ENCODE measurements around the gene RAPH1. TPM values are rescaled to one million over a fixed set of nuclear protein-coding genes. Genes with fewer than 3 reads are reported as not detected.
"Not testable (repeated sequence)": the region's sequence is repeated elsewhere in the genome, so short reads cannot be mapped to it uniquely, and the experiment has no call there.

The RAPH1 gene
- total RNA-seq, 1 donor, result 2.8 TPM

DNA sequence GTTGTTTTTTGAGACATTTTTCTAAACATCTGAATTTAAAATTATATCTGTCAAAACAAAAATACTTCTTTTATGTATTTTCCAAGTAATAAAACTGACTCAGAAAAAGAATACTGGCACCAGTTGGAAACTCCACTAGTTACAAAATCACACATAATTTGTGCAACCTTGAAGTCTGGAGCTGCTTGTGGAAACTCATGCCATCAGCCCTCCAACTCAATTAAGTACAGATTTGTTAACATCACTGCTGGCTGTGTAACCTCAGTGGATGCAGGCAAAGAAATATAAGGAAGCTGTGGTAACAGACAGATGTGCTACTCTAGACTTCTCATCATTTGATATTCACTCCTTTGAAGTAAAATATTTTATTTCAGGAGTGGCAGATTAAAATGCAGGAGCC is 30.0 kb upstream of the RAPH1 start:
- no peaks in the 10 kb centered on the region for H3K4me1 ChIP-seq (ENCODE audit: insufficient read depth, low read length)
- H3K27me3 ChIP-seq (ENCODE audit: insufficient read depth, low read length), result no peaks in the 10 kb centered on the region
- H3K4me3 ChIP-seq (ENCODE audit: low read length), result no peak overlapping the region
- H3K9me3 ChIP-seq (ENCODE audit: low read depth, low read length), result no peaks in the 10 kb centered on the region

- Histone ChIP-seq H3K4me1 (ENCODE audit: insufficient read depth, low read length) (no peaks in the 10 kb centered on the region), H3K4me3 (ENCODE audit: low read length) (no peak overlapping the region), H3K27me3 (ENCODE audit: insufficient read depth, low read length) (no peaks in the 10 kb centered on the region), H3K9me3 (ENCODE audit: low read depth, low read length) (no peaks in the 10 kb centered on the region)
These were observed 27.2 kb upstream of the RAPH1 start for GRCh38 chr2:203562268-203562667.

DNA sequence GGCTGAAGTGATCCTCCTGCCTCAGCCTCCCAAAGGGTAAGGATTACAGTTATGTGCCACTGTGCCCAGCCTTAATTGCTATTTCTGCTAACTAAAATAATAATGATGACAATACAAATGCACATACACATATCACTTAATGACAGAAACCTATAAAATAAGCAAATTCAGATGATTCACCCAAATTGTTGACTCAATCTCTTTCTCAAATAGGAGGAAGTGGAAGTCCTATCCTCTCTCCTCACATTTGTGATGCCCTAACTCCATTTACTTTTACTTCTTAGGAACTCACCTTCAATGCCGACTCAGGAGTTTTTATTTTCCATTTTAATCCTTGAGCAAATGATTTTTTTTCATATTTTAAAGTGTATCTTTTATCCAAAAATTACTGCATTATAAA is 24.5 kb upstream of the RAPH1 start:
- Histone ChIP-seq H3K9me3 (ENCODE audit: low read depth, low read length) (no peaks in the 10 kb centered on the region), H3K27me3 (ENCODE audit: insufficient read depth, low read length) (no peaks in the 10 kb centered on the region), H3K4me1 (ENCODE audit: insufficient read depth, low read length) (no peaks in the 10 kb centered on the region), H3K4me3 (ENCODE audit: low read length) (no peak overlapping the region)

DNA sequence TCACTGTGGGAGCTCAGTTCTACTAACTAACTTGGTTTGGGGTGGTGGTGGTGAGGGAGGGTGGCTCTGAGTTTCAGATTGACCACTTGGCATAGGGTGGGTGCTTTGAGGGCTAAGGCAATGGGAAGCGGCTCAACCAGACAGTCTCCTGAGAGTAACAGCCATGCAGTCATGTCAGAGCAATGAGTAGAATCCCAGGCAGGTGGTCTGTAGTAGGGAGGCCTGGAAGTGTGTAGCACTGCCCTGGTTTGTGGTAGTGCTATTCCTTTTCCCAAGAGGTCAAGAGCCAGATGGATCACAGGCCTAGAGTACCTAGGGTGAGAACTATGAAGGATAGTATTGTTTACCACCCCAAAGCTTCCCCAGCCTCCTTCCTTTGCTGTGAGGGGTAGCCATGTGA is 18.7 kb upstream of the RAPH1 start:
- no peaks in the 10 kb centered on the region for H3K9me3 ChIP-seq (ENCODE audit: low read depth, low read length)
- H3K4me1 ChIP-seq (ENCODE audit: insufficient read depth, low read length), result no peaks in the 10 kb centered on the region
- no peak overlapping the region for H3K4me3 ChIP-seq (ENCODE audit: low read length)
- H3K27me3 ChIP-seq (ENCODE audit: insufficient read depth, low read length), result no peaks in the 10 kb centered on the region

- H3K4me1 ChIP-seq (ENCODE audit: insufficient read depth, low read length), result no peaks in the 10 kb centered on the region
- H3K27me3 ChIP-seq (ENCODE audit: insufficient read depth, low read length), result no peaks in the 10 kb centered on the region
- no peak overlapping the region for H3K4me3 ChIP-seq (ENCODE audit: low read length)
- no peaks in the 10 kb centered on the region for H3K9me3 ChIP-seq (ENCODE audit: low read depth, low read length)
These were observed 16.7 kb upstream of the RAPH1 start for GRCh38 chr2:203551778-203552177.

DNA sequence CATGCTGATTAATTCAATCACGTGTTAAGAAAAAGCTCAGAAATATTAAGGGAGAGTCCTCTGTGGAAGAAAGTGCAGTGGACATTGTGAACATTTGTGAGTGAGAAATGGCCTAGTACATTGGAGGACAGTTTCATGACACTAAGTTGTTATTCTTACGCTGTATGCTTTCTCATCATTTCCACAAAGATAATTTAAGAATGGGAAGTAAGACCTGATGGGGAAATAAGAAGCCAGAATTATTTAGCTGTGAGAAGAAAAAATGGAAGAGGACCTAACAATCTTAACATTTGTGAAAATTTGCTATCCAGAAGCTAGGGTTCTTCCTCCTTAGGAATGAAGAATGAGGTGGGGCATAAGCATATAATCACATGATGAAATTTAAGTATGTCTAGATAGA is 15.2 kb upstream of the RAPH1 start:
- Histone ChIP-seq H3K27me3 (ENCODE audit: insufficient read depth, low read length) (no peaks in the 10 kb centered on the region), H3K4me1 (ENCODE audit: insufficient read depth, low read length) (no peaks in the 10 kb centered on the region), H3K9me3 (ENCODE audit: low read depth, low read length) (no peaks in the 10 kb centered on the region), H3K4me3 (ENCODE audit: low read length) (no peak overlapping the region)

GRCh38 chr2:203549406-203549805 is 14.3 kb upstream of the RAPH1 start:
- Histone ChIP-seq H3K9me3 (ENCODE audit: low read depth, low read length) (no peaks in the 10 kb centered on the region), H3K27me3 (ENCODE audit: insufficient read depth, low read length) (no peaks in the 10 kb centered on the region), H3K4me1 (ENCODE audit: insufficient read depth, low read length) (no peaks in the 10 kb centered on the region), H3K4me3 (ENCODE audit: low read length) (no peak overlapping the region)

- no peak overlapping the region for H3K4me3 ChIP-seq (ENCODE audit: low read length)
- no peaks in the 10 kb centered on the region for H3K27me3 ChIP-seq (ENCODE audit: insufficient read depth, low read length)
- H3K9me3 ChIP-seq (ENCODE audit: low read depth, low read length), result no peaks in the 10 kb centered on the region
- no peaks in the 10 kb centered on the region for H3K4me1 ChIP-seq (ENCODE audit: insufficient read depth, low read length)
These were observed 13.8 kb upstream of the RAPH1 start for GRCh38 chr2:203548887-203549286.

GRCh38 chr2:203547356-203547755 is 12.3 kb upstream of the RAPH1 start:
- H3K4me1 ChIP-seq (ENCODE audit: insufficient read depth, low read length), result no peaks in the 10 kb centered on the region
- no peaks in the 10 kb centered on the region for H3K27me3 ChIP-seq (ENCODE audit: insufficient read depth, low read length)
- no peak overlapping the region for H3K4me3 ChIP-seq (ENCODE audit: low read length)
- no peaks in the 10 kb centered on the region for H3K9me3 ChIP-seq (ENCODE audit: low read depth, low read length)

GRCh38 chr2:203544402-203544801 is 9.3 kb upstream of the RAPH1 start:
- Histone ChIP-seq H3K4me3 (ENCODE audit: low read length) (no peak overlapping the region), H3K27me3 (ENCODE audit: insufficient read depth, low read length) (no peaks in the 10 kb centered on the region)

DNA sequence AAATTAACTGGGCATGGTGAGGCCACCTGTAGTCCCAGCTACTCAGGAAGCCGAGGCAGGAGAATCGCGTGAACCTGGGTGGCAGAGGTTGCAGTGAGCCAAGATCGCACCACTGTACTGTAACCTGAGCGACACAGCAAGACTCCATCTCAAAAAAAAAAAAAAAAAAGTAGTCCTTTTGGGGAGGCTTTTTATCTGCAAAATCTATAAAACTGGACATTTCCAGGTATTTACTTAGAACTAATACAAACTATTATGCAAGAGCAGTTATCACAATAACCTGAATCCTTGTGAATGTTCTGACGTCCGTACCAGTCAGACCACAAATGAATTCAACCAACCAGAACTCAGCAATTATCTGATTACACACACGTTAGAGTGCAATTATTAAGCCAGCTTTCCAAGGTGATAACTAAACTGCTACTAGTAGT is 8.8 kb upstream of the RAPH1 start:
- Histone ChIP-seq H3K4me3 (ENCODE audit: low read length) (no peak overlapping the region), H3K9me3 (ENCODE audit: low read depth, low read length) (no peaks in the 10 kb centered on the region), H3K27me3 (ENCODE audit: insufficient read depth, low read length) (no peaks in the 10 kb centered on the region), H3K4me1 (ENCODE audit: insufficient read depth, low read length) (no peaks in the 10 kb centered on the region)

More at GRCh38 chr2:203544402-203544801, 9.3 kb upstream of the RAPH1 start:
- no peaks in the 10 kb centered on the region for H3K9me3 ChIP-seq (ENCODE audit: low read depth, low read length)
- H3K4me1 ChIP-seq (ENCODE audit: insufficient read depth, low read length), result no peaks in the 10 kb centered on the region

GRCh38 chr2:203540598-203540997 is 5.5 kb upstream of the RAPH1 start:
- H3K27me3 ChIP-seq (ENCODE audit: insufficient read depth, low read length), result peaks cover 18% of the 10 kb centered on the region
- H3K4me1 ChIP-seq (ENCODE audit: insufficient read depth, low read length); H3K4me3 ChIP-seq (ENCODE audit: low read length); H3K9me3 ChIP-seq (ENCODE audit: low read depth, low read length): not testable (repeated sequence)

GRCh38 chr2:203538237-203538636 is 3.1 kb upstream of the RAPH1 start:
- H3K4me3 ChIP-seq (ENCODE audit: low read length); H3K9me3 ChIP-seq (ENCODE audit: low read depth, low read length): not testable (repeated sequence)
- peaks cover 18% of the 10 kb centered on the region for H3K4me1 ChIP-seq (ENCODE audit: insufficient read depth, low read length)
- H3K27me3 ChIP-seq (ENCODE audit: insufficient read depth, low read length), result peaks cover 29% of the 10 kb centered on the region

DNA sequence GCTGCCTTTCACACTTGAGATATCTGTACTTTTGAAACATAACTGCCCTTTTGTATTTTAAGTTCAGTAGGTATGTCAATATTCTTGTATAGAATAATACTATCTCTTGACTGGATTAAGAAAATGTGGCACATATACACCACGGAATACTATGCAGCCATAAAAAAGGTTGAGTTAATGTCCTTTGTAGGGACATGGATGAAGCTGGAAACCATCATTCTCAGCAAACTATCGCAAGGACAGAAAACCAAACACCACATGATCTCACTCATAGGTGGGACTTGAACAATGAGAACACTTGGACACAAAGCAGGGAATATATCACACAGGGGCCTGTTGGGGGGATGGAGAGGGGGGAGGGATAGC is 1.5 kb upstream of the RAPH1 start:
- Histone ChIP-seq H3K4me1 (ENCODE audit: insufficient read depth, low read length) (peaks cover 19% of the 10 kb centered on the region), H3K27me3 (ENCODE audit: insufficient read depth, low read length) (peaks cover 46% of the 10 kb centered on the region)
- H3K4me3 ChIP-seq (ENCODE audit: low read length); H3K9me3 ChIP-seq (ENCODE audit: low read depth, low read length): not testable (repeated sequence)

DNA sequence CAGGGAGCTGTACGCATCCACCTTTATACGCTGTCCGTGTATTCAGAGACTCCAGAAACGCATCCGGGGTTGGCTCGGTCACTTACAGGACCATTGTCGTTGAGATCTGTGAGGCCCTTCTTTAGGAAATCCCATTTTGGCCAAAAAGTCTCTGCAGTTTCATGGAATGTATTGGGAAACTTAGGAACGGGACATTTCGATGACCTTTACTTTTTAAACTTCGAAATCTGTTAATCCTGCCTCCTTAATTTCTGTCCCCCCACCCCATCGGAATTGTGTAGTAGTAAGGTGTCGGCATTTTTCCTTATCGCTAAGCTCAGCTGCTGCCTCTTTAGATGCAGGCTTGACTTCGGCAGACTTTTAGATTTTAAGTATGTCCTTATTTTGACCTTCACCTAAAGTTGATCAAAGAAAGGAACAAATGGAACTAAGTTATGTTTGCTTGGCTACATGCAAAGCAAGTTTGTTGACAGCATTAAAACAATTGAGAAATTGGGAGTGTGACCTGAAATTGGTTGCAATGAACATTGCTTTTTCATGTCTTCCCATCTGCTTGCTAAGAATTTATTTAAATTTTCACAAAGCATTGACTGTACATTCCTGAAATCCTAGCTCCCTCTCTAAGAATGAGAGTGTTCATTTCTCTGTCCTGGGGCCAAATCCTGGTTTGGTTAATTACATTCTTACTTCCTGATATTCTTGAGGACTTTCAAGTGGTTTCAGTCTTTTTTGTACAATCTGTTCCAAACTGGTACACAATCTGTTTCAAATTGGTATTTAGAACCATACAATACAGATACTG is 884 bp upstream of the RAPH1 start:
- H3K27me3 ChIP-seq (ENCODE audit: insufficient read depth, low read length), result peaks cover 52% of the 10 kb centered on the region
- H3K4me1 ChIP-seq (ENCODE audit: insufficient read depth, low read length), result peaks cover 19% of the 10 kb centered on the region
- peaks cover 6% of the 10 kb centered on the region for H3K9me3 ChIP-seq (ENCODE audit: low read depth, low read length)
- peak overlapping the region; percentile 33 for H3K4me3 ChIP-seq (ENCODE audit: low read length)

GRCh38 chr2:203534621-203535077 is 452 bp downstream of the RAPH1 start:
- peaks cover 6% of the 10 kb centered on the region for H3K9me3 ChIP-seq (ENCODE audit: low read depth, low read length)
- H3K4me1 ChIP-seq (ENCODE audit: insufficient read depth, low read length), result peaks cover 19% of the 10 kb centered on the region
- H3K27me3 ChIP-seq (ENCODE audit: insufficient read depth, low read length), result peaks cover 54% of the 10 kb centered on the region
- H3K4me3 ChIP-seq (ENCODE audit: low read length), result peak overlapping the region; percentile 55
